HEK293 (cell line): Measurements from ENCODE around the gene UBE2D2.
A peak's percentile ranks its signal among the peaks of the same experiment; 100 is the strongest.

ENCODE experiments used
- KLF7 ChIP-seq: fragments of 450-650 bp; formaldehyde crosslinking; IDR thresholded peaks from 2 replicates; pipeline ENCODE4 v1.5.1; 2016; ENCODE audit warnings: missing biosample characterization, missing genetic modification characterization, borderline replicate concordance
- MYNN ChIP-seq: fragments of 450-650 bp; formaldehyde crosslinking; IDR thresholded peaks from 2 replicates; pipeline ENCODE4 v1.5.1; 2016; ENCODE audit warnings: missing biosample characterization, missing genetic modification characterization, borderline replicate concordance
- SCRT1 ChIP-seq: fragments of 450-650 bp; formaldehyde crosslinking; IDR thresholded peaks from 2 replicates; pipeline ENCODE4 v1.5.1; 2016; ENCODE audit warnings: missing biosample characterization, missing genetic modification characterization, borderline replicate concordance
- TRIM28 ChIP-seq: IDR thresholded peaks from 2 replicates; pipeline ENCODE4 v1.6.1; 2011; ENCODE audit warnings: low read length, control low read depth, borderline replicate concordance
- ZFP41 ChIP-seq: fragments of 450-650 bp; formaldehyde crosslinking; IDR thresholded peaks from 2 replicates; pipeline ENCODE4 v1.5.1; 2016; ENCODE audit warnings: missing biosample characterization, missing genetic modification characterization, borderline replicate concordance
- ZFP69B ChIP-seq: fragments of 450-650 bp; formaldehyde crosslinking; IDR thresholded peaks from 2 replicates; pipeline ENCODE4 v1.5.1; 2016; ENCODE audit warnings: missing biosample characterization, missing genetic modification characterization
- ZNF133 ChIP-seq: fragments of 450-650 bp; formaldehyde crosslinking; IDR thresholded peaks from 2 replicates; pipeline ENCODE4 v1.5.1; 2016; ENCODE audit warnings: missing biosample characterization, missing genetic modification characterization
- ZNF175 ChIP-seq: fragments of 450-650 bp; formaldehyde crosslinking; IDR thresholded peaks from 2 replicates; pipeline ENCODE4 v1.5.1; 2016; ENCODE audit warnings: missing biosample characterization, missing genetic modification characterization
- ZNF2 ChIP-seq: fragments of 450-650 bp; formaldehyde crosslinking; IDR thresholded peaks from 2 replicates; pipeline ENCODE4 v1.5.1; 2016; ENCODE audit warnings: missing biosample characterization, missing genetic modification characterization
- ZNF214 ChIP-seq: fragments of 450-650 bp; formaldehyde crosslinking; IDR thresholded peaks from 2 replicates; pipeline ENCODE4 v1.5.1; 2017; ENCODE audit warnings: missing biosample characterization, mild to moderate bottlenecking, missing genetic modification characterization, borderline replicate concordance
- ZNF239 ChIP-seq: fragments of 450-650 bp; formaldehyde crosslinking; IDR thresholded peaks from 2 replicates; pipeline ENCODE4 v1.5.1; 2016; ENCODE audit warnings: missing biosample characterization, missing genetic modification characterization
- ZNF274 ChIP-seq, 2 experiments: fragments of 200-500 bp in 1 of 2; fragments of 450-650 bp in 1 of 2; sonication (Bioruptor generic) in 1 of 2; formaldehyde crosslinking in 1 of 2; IDR thresholded peaks; 2 replicates each; pipeline versions ENCODE4 v1.5.1 to v1.6.1; 2014 to 2016; ENCODE audit warnings: borderline replicate concordance in 1 of 2, inconsistent platforms in 1 of 2, low read length in 1 of 2, missing biosample characterization in 1 of 2, missing genetic modification characterization in 1 of 2
- ZNF354C ChIP-seq: fragments of 450-650 bp; formaldehyde crosslinking; IDR thresholded peaks from 2 replicates; pipeline ENCODE4 v1.5.1; 2016; ENCODE audit warnings: missing biosample characterization, missing genetic modification characterization, low read depth, borderline replicate concordance
- ZNF366 ChIP-seq: fragments of 450-650 bp; formaldehyde crosslinking; conservative IDR thresholded peaks from 2 replicates; pipeline ENCODE4 v1.5.1; 2016; ENCODE audit warnings: missing biosample characterization, missing genetic modification characterization
- ZNF473 ChIP-seq: fragments of 450-650 bp; formaldehyde crosslinking; IDR thresholded peaks from 2 replicates; pipeline ENCODE4 v1.5.1; 2017; ENCODE audit warnings: missing biosample characterization, missing genetic modification characterization
- ZNF501 ChIP-seq: fragments of 450-650 bp; formaldehyde crosslinking; IDR thresholded peaks from 2 replicates; pipeline ENCODE4 v1.5.1; 2016; ENCODE audit warnings: missing biosample characterization, missing genetic modification characterization
- ZNF777 ChIP-seq: fragments of 450-650 bp; formaldehyde crosslinking; IDR thresholded peaks from 2 replicates; pipeline ENCODE4 v1.5.1; 2017; ENCODE audit warnings: missing biosample characterization, missing genetic modification characterization, borderline replicate concordance
- TF ChIP-seq, protein P1 (sequence below): fragments of 450-650 bp; formaldehyde crosslinking; IDR thresholded peaks from 2 replicates; pipeline ENCODE4 v1.5.1; 2017; ENCODE audit warnings: missing biosample characterization, missing genetic modification characterization
- TF ChIP-seq, protein P2 (sequence below): fragments of 450-650 bp; formaldehyde crosslinking; optimal IDR thresholded peaks from 2 replicates; pipeline ENCODE3; 2016; ENCODE audit warnings: missing biosample characterization, mild to moderate bottlenecking, missing genetic modification characterization
- TF ChIP-seq, protein P3 (sequence below): fragments of 450-650 bp; formaldehyde crosslinking; IDR thresholded peaks from 2 replicates; pipeline ENCODE4 v1.5.1; 2017; ENCODE audit warnings: missing biosample characterization, missing genetic modification characterization
- TF ChIP-seq, protein P4 (sequence below): fragments of 450-650 bp; formaldehyde crosslinking; IDR thresholded peaks from 2 replicates; pipeline ENCODE4 v1.5.1; 2016; ENCODE audit warnings: missing biosample characterization, missing genetic modification characterization
- TF ChIP-seq, protein P5 (sequence below): IDR thresholded peaks from 2 replicates; pipeline ENCODE4 v1.6.1; 2011; ENCODE audit warnings: mild to moderate bottlenecking, low read depth, low read length, borderline replicate concordance
- TF ChIP-seq, protein P6 (sequence below): fragments of 450-650 bp; formaldehyde crosslinking; conservative IDR thresholded peaks from 2 replicates; pipeline ENCODE4 v1.5.1; 2016; ENCODE audit warnings: low read depth, missing biosample characterization, missing genetic modification characterization
- TF ChIP-seq, protein P7 (sequence below): fragments of 450-650 bp; formaldehyde crosslinking; IDR thresholded peaks from 2 replicates; pipeline ENCODE4 v1.5.1; 2016; ENCODE audit warnings: missing biosample characterization, missing genetic modification characterization

The UBE2D2 gene

DNA sequence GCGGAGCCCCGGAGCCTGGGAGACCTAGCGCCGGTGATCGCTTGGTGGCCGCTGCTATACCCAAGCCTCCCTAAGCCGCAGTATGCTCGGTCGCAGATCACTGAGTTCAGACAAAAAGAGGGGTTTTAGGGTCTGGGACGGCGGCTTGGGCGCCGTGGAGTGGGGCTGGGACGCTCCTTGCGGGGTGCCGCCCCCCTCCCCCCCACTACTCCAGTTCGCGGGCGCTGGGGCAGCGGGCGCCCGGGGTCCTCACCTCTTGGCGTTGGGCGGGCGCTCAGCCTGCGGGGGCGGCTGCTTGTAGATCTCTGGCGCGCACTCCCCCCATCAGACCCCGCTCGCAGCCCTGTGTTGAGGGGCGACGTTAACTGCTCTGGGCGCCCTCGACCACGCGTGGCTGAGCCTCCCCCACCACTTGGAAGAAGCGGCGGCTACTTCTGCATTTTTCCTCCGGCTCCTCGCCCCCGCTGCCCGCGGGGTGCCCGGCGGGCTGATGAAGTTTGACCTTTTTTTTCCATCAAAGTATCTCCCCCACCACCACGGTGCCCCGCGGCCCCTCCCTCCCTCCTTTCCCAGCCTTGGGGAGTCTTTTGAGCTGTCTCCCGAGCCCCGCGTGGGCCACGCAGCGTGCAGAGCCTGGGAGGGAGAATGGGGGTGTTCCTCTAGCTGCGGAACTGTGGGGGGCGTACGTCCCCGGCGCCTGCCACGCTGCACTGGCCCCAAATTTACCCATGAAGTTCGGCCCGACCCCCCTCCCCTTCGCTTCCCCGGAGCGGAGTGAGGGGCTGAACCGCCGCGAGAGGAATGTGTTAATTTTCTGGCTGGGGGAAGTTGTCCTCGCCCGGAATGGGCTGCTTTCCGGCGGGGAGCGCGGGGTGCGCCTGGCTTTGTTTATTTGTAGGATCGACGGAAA, 88.2 kb downstream of the UBE2D2 start (continued):
- TF ChIP-seq KLF7 (tag by site-specific recombination) (no peak), ZFP41 (tag by site-specific recombination) (no peak), ZNF501 (tag by site-specific recombination) (no peak), ZFP69B (tag by site-specific recombination) (no peak), ZNF2 (tag by site-specific recombination) (no peak), SCRT1 (tag by site-specific recombination) (no peak), ZNF366 (tag by site-specific recombination) (no peak), ZNF274 (IDR thresholded peaks at IDR 0.05; ENCODE audit: low read length) (no peak), ZNF274 (tag by site-specific recombination; IDR thresholded peaks at IDR 0.05; ENCODE audit: borderline replicate concordance) (no peak), MYNN (tag by site-specific recombination) (no peak), ZNF214 (tag by site-specific recombination) (no peak), ZNF473 (tag by site-specific recombination) (no peak), ZNF175 (no peak), TRIM28 (no peak), ZNF133 (tag by site-specific recombination) (no peak), ZNF239 (tag by site-specific recombination) (no peak), ZNF354C (tag by site-specific recombination) (no peak), ZNF777 (tag by site-specific recombination) (no peak)
- TF ChIP-seq, protein P1, sequence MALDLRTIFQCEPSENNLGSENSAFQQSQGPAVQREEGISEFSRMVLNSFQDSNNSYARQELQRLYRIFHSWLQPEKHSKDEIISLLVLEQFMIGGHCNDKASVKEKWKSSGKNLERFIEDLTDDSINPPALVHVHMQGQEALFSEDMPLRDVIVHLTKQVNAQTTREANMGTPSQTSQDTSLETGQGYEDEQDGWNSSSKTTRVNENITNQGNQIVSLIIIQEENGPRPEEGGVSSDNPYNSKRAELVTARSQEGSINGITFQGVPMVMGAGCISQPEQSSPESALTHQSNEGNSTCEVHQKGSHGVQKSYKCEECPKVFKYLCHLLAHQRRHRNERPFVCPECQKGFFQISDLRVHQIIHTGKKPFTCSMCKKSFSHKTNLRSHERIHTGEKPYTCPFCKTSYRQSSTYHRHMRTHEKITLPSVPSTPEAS: no peak
- TF ChIP-seq, protein P2, sequence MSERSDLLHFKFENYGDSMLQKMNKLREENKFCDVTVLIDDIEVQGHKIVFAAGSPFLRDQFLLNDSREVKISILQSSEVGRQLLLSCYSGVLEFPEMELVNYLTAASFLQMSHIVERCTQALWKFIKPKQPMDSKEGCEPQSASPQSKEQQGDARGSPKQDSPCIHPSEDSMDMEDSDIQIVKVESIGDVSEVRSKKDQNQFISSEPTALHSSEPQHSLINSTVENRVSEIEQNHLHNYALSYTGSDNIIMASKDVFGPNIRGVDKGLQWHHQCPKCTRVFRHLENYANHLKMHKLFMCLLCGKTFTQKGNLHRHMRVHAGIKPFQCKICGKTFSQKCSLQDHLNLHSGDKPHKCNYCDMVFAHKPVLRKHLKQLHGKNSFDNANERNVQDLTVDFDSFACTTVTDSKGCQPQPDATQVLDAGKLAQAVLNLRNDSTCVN (tag by site-specific recombination): peak; percentile 76
- TF ChIP-seq, protein P3, sequence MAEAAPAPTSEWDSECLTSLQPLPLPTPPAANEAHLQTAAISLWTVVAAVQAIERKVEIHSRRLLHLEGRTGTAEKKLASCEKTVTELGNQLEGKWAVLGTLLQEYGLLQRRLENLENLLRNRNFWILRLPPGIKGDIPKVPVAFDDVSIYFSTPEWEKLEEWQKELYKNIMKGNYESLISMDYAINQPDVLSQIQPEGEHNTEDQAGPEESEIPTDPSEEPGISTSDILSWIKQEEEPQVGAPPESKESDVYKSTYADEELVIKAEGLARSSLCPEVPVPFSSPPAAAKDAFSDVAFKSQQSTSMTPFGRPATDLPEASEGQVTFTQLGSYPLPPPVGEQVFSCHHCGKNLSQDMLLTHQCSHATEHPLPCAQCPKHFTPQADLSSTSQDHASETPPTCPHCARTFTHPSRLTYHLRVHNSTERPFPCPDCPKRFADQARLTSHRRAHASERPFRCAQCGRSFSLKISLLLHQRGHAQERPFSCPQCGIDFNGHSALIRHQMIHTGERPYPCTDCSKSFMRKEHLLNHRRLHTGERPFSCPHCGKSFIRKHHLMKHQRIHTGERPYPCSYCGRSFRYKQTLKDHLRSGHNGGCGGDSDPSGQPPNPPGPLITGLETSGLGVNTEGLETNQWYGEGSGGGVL (tag by site-specific recombination): no peak; the same call in none of the 2 replicates
- TF ChIP-seq, protein P4, sequence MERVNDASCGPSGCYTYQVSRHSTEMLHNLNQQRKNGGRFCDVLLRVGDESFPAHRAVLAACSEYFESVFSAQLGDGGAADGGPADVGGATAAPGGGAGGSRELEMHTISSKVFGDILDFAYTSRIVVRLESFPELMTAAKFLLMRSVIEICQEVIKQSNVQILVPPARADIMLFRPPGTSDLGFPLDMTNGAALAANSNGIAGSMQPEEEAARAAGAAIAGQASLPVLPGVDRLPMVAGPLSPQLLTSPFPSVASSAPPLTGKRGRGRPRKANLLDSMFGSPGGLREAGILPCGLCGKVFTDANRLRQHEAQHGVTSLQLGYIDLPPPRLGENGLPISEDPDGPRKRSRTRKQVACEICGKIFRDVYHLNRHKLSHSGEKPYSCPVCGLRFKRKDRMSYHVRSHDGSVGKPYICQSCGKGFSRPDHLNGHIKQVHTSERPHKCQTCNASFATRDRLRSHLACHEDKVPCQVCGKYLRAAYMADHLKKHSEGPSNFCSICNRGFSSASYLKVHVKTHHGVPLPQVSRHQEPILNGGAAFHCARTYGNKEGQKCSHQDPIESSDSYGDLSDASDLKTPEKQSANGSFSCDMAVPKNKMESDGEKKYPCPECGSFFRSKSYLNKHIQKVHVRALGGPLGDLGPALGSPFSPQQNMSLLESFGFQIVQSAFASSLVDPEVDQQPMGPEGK (tag by site-specific recombination): peak; percentile 60
- TF ChIP-seq, protein P5, sequence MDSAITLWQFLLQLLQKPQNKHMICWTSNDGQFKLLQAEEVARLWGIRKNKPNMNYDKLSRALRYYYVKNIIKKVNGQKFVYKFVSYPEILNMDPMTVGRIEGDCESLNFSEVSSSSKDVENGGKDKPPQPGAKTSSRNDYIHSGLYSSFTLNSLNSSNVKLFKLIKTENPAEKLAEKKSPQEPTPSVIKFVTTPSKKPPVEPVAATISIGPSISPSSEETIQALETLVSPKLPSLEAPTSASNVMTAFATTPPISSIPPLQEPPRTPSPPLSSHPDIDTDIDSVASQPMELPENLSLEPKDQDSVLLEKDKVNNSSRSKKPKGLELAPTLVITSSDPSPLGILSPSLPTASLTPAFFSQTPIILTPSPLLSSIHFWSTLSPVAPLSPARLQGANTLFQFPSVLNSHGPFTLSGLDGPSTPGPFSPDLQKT: no peak
- TF ChIP-seq, protein P6, sequence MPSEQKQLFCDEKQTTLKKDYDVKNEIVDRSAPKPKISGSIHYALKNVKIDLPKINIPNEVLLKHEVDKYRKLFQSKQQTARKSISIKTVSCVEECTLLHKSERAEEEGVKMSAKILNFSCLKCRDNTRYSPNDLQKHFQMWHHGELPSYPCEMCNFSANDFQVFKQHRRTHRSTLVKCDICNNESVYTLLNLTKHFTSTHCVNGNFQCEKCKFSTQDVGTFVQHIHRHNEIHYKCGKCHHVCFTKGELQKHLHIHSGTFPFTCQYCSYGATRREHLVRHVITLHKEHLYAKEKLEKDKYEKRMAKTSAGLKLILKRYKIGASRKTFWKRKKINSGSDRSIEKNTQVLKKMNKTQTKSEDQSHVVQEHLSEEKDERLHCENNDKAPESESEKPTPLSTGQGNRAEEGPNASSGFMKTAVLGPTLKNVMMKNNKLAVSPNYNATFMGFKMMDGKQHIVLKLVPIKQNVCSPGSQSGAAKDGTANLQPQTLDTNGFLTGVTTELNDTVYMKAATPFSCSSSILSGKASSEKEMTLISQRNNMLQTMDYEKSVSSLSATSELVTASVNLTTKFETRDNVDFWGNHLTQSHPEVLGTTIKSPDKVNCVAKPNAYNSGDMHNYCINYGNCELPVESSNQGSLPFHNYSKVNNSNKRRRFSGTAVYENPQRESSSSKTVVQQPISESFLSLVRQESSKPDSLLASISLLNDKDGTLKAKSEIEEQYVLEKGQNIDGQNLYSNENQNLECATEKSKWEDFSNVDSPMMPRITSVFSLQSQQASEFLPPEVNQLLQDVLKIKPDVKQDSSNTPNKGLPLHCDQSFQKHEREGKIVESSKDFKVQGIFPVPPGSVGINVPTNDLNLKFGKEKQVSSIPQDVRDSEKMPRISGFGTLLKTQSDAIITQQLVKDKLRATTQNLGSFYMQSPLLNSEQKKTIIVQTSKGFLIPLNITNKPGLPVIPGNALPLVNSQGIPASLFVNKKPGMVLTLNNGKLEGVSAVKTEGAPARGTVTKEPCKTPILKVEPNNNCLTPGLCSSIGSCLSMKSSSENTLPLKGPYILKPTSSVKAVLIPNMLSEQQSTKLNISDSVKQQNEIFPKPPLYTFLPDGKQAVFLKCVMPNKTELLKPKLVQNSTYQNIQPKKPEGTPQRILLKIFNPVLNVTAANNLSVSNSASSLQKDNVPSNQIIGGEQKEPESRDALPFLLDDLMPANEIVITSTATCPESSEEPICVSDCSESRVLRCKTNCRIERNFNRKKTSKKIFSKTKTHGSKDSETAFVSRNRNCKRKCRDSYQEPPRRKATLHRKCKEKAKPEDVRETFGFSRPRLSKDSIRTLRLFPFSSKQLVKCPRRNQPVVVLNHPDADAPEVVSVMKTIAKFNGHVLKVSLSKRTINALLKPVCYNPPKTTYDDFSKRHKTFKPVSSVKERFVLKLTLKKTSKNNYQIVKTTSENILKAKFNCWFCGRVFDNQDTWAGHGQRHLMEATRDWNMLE: no peak
- TF ChIP-seq, protein P7, sequence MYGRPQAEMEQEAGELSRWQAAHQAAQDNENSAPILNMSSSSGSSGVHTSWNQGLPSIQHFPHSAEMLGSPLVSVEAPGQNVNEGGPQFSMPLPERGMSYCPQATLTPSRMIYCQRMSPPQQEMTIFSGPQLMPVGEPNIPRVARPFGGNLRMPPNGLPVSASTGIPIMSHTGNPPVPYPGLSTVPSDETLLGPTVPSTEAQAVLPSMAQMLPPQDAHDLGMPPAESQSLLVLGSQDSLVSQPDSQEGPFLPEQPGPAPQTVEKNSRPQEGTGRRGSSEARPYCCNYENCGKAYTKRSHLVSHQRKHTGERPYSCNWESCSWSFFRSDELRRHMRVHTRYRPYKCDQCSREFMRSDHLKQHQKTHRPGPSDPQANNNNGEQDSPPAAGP (tag by site-specific recombination): 0 out of 2 replicates have a peak, but pooled peaks have one; percentile 28
